Measurements from ENCODE around the gene DDB1.

Gene DDB1

GRCh38 chr11:61297341-61297740 is 35.6 kb downstream of the DDB1 start:
- no peak for DNase-seq (ENCODE audit: low read depth in 2 of 2)

- no peak for DNase-seq (ENCODE audit: low read depth in 2 of 2)
These were observed 37.3 kb downstream of the DDB1 start for GRCh38 chr11:61295596-61295926.

GRCh38 chr11:61294717-61295595 is 37.9 kb downstream of the DDB1 start, which contains the start of gene VWCE:
Gene VWCE, minus strand, starts transcription at chr11:61295316. Its CDS starts 279 bp downstream, at chr11:61295037.
- peak; percentile 41 to 52 for DNase-seq (ENCODE audit: low read depth in 2 of 2)

GRCh38 chr11:61293867-61294716 is 38.8 kb downstream of the DDB1 start:
- DNase-seq (ENCODE audit: low read depth in 2 of 2) = peak; percentile 23 to 45

- no peak for DNase-seq (ENCODE audit: low read depth in 2 of 2)
These were observed 40.5 kb downstream of the DDB1 start for GRCh38 chr11:61292356-61292755.

GRCh38 chr11:61290905-61291690 is 41.8 kb downstream of the DDB1 start:
- DNase-seq (ENCODE audit: low read depth in 2 of 2) = no peak

GRCh38 chr11:61287338-61287977 is 45.4 kb downstream of the DDB1 start:
- DNase-seq (ENCODE audit: low read depth in 2 of 2) = no peak

GRCh38 chr11:61283613-61284012 is 49.3 kb downstream of the DDB1 start:
- DNase-seq (ENCODE audit: low read depth in 2 of 2) = no peak

GRCh38 chr11:61281581-61282250 is 51.2 kb downstream of the DDB1 start:
- DNase-seq (ENCODE audit: low read depth in 2 of 2) = no peak

- no peak for DNase-seq (ENCODE audit: low read depth in 2 of 2)
These were observed 51.9 kb downstream of the DDB1 start for GRCh38 chr11:61280883-61281580.

- DNase-seq (ENCODE audit: low read depth in 2 of 2) = no peak
These were observed 52.8 kb downstream of the DDB1 start for GRCh38 chr11:61279934-61280659.

- DNase-seq (ENCODE audit: low read depth in 2 of 2) = no peak
These were observed 54.9 kb downstream of the DDB1 start for GRCh38 chr11:61278001-61278470.

- DNase-seq (ENCODE audit: low read depth in 2 of 2) = no peak
These were observed 55.5 kb downstream of the DDB1 start for GRCh38 chr11:61277186-61278000.

GRCh38 chr11:61275191-61275590 is 57.7 kb downstream of the DDB1 start:
- no peak for DNase-seq (ENCODE audit: low read depth in 2 of 2)

GRCh38 chr11:61274084-61274483 is 58.8 kb downstream of the DDB1 start:
- no peak for DNase-seq (ENCODE audit: low read depth in 2 of 2)

GRCh38 chr11:61273178-61274078 is 59.5 kb downstream of the DDB1 start:
- DNase-seq (ENCODE audit: low read depth in 2 of 2) = no peak

- no peak for DNase-seq (ENCODE audit: low read depth in 2 of 2)
These were observed 60.2 kb downstream of the DDB1 start for GRCh38 chr11:61272731-61273130.

All from activated CD8-positive, alpha-beta memory T cell treated with anti-CD3 and anti-CD28 coated beads for 4 hours (primary cell).